Measurements from ENCODE around the gene SSUH2. TPM values are rescaled to one million over a fixed set of nuclear protein-coding genes. Genes with fewer than 3 reads are reported as not detected.
A peak's percentile ranks its signal among the peaks of the same experiment; 100 is the strongest.

The SSUH2 gene
- total and polyA plus RNA-seq, 2 of the 4 experiments (the other 2 are of a cell fraction) = 0.10 TPM; not detected in 1

DNA sequence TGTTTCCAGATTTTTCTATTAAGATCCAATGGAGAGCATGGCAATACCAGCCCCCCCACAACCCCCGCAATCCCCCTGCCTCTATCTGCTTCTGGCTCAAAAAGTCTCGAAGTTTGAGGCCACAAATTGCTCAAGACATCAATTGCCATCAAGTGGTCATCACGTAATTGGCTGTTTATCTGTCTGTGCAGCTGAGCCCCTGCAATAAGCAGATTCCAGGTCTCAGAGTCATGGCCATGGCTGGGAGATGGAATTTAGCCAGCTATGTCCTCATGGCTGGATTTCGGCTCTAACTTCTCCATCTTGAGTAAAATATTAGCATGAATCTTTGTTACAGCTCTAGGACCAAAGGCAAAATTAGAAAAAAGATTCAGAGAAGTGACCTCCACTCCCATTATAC lies 22.7 kb downstream of the SSUH2 start (continued):
- peak; percentile 37 for TF ChIP-seq RCOR1 (IDR thresholded peaks at IDR 0.05; ENCODE audit: insufficient replicate concordance, low read length)

DNA sequence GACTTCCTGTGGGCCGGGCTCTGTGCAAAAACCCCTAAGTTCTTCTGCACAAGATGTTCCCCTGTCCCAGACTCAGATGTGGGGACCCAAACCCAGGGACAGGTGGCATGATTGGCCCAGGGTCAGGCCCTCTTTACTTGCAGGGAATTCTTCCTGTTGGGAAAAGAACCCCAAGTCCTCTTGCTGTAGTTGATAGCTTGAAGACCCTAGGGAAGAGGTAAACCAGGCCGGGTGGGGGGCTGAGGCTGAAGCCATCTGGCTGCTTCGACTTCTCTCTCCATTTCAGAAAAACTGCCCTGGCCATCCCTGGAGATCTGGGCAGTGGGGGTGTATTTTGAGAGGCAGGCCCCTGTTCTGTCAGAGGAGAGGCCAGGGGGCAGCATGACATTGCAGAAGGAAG lies 23.5 kb downstream of the SSUH2 start:
- Histone ChIP-seq H3K18ac (ENCODE audit: low read depth, low read length) (peak overlapping the region; percentile 53), H4K8ac (ENCODE audit: low read depth in 2 of 2, low read length in 2 of 2) (peak overlapping the region in 1 of 2 experiments; percentile 41; a peak in 2 of 4 replicates), H3K56ac (ENCODE audit: extremely low read depth, insufficient read depth, low read length) (no peak overlapping the region), H2BK120ac (ENCODE audit: low read depth, low read length) (peak overlapping the region; percentile 99), H3K9ac (ENCODE audit: low read depth, low read length) (no peak overlapping the region), H2BK15ac (ENCODE audit: low read depth, low read length) (peak overlapping the region; percentile 94; the same call in 1 of the 3 replicates), H4K91ac (ENCODE audit: insufficient read depth, low read depth, low read length) (peak overlapping the region; percentile 97; the same call in 1 of the 2 replicates), H3K27me3 (ENCODE audit: control insufficient read depth, insufficient read depth, low read length) (no peaks in the 10 kb centered on the region; the same call in 1 of the 2 replicates), H3K27ac (ENCODE audit: insufficient read depth, low read length) (peak overlapping the region; percentile 15; the same call in 1 of the 2 replicates), H2AFZ (replicated peaks; ENCODE audit: low read length, poor library complexity) (no peak overlapping the region), H3K36me3 (ENCODE audit: control insufficient read depth, insufficient read depth, low read length) (no peaks in the 10 kb centered on the region), H3K14ac (replicated peaks; ENCODE audit: low read depth, low read length) (no peak overlapping the region), H3K4me3 (ENCODE audit: insufficient read depth, low read depth, low read length) (no peak overlapping the region), H3K4me1 (ENCODE audit: control insufficient read depth, insufficient read depth, low read length) (peaks cover 31% of the 10 kb centered on the region), H2BK5ac (ENCODE audit: low read depth, low read length, poor library complexity, severe bottlenecking) (peak overlapping the region; percentile 53), H3K9me1 (ENCODE audit: insufficient read depth, low read length) (peaks cover 20% of the 10 kb centered on the region), H2AK9ac (replicated peaks; ENCODE audit: low read depth, low read length, poor library complexity) (no peak overlapping the region), H3K9me3 (ENCODE audit: control insufficient read depth, insufficient read depth, low read length) (0 out of 2 replicates have a peak, but pooled peaks cover 2% of the 10 kb centered on the region), H3K79me1 (ENCODE audit: low read depth in 1 of 2, low read length in 2 of 2) (no peaks in the 10 kb centered on the region), H3K23ac (ENCODE audit: low read depth, low read length) (no peak overlapping the region), H2BK20ac (ENCODE audit: low read depth, low read length) (peak overlapping the region; percentile 71), H4K20me1 (ENCODE audit: insufficient read depth, low read length) (no peaks in the 10 kb centered on the region), H4K5ac (ENCODE audit: low read depth, low read length) (peak overlapping the region; percentile 35; the same call in 1 of the 2 replicates), H3K4me2 (ENCODE audit: low read depth, low read length) (no peak overlapping the region), H2AK5ac (ENCODE audit: low read depth, low read length) (peak overlapping the region; percentile 21; the same call in 1 of the 2 replicates), H3K4ac (ENCODE audit: low read depth, low read length) (peak overlapping the region; percentile 75)
- intact Hi-C loops (cut with micrococcal nuclease) (loop anchor here (5.0 kb wide), 2 partner anchors 44 to 299 kb away; no protein-coding TSS in a partner anchor), dilution Hi-C loops (cut with HindIII; ENCODE audit: low sequenced_read_pairs, unreplicated experiment) (no loop called here), in situ Hi-C loops (cut with MboI; ENCODE audit: low sequenced_read_pairs) (loop anchor here (5.0 kb wide), 1 partner anchor 179 kb away; no protein-coding TSS in a partner anchor)
- CTCF ChIA-PET = no interaction called here
- POLR2A ChIA-PET (ENCODE audit: unreplicated experiment) = no interaction called here
- no TSS peak for BruUV-seq (replicated peaks)
- DNase-seq = no peak
- TF ChIP-seq POLR2A (IDR thresholded peaks at IDR 0.05; ENCODE audit: low read depth, low read length) = no peak
- no peak for TF ChIP-seq NFE2L2 (IDR thresholded peaks at IDR 0.05; ENCODE audit: low read depth, low read length)
- TF ChIP-seq, protein P1, sequence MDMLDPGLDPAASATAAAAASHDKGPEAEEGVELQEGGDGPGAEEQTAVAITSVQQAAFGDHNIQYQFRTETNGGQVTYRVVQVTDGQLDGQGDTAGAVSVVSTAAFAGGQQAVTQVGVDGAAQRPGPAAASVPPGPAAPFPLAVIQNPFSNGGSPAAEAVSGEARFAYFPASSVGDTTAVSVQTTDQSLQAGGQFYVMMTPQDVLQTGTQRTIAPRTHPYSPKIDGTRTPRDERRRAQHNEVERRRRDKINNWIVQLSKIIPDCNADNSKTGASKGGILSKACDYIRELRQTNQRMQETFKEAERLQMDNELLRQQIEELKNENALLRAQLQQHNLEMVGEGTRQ (IDR thresholded peaks at IDR 0.05; ENCODE audit: low read depth, low read length) = no peak
- TF ChIP-seq CHD1 (IDR thresholded peaks at IDR 0.05; ENCODE audit: low read depth, low read length) = no peak
- TF ChIP-seq FOS (IDR thresholded peaks at IDR 0.05; ENCODE audit: low read depth, low read length) = no peak
- no peak for TF ChIP-seq CEBPB (IDR thresholded peaks at IDR 0.05; ENCODE audit: low read depth, low read length)
- no peak for ATAC-seq (ENCODE audit: low read depth)
- WGBS, 2 experiments (ENCODE audit: extremely low coverage in 2 of 2, insufficient read length in 1 of 2) = 100% methylated on average over 1 of the region's 3 CpGs; no CpG with 5 or more reads in 1 of the 2 experiments
